ENCODE results near the gene ZNF132.
A peak's percentile ranks its signal among the peaks of the same experiment; 100 is the strongest.

Gene ZNF132

DNA sequence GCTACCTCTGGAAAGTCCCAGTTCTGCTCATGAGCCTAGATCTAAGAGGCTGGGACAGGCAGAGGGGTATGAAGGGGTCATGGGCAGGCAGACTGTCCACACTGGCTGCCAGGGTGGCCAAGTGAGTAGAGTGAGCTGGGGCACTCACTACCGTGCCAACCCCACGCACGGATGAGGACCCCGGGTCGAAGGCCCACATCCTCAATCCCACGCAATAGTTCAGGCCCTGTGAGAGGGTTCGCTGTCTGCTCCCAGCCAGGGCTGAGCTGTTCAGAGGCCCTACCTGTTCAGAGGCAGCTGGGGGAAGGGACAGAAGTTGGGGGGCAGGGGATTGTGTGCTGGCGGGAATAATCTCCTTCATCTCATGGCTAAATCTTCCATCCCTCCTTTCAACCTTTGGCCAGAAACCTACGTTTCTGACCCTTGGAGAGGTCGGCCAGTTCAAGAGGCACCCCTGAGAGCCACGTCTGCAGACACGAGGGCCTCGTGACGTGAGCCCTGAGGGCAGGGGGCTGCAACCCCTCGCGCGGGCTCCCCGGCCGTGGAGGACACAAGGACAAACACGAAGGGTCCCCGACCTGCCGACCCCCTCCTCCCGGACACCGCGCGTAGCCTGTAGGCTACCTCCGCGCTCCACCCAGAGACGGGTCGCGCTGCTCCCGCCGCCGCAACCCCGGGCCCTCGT, 53.9 kb downstream of the ZNF132 start:
- peak; percentile 34 for DNase-seq

- DNase-seq = no peak
These were observed 54.6 kb downstream of the ZNF132 start for GRCh38 chr19:58385313-58385890.

DNA sequence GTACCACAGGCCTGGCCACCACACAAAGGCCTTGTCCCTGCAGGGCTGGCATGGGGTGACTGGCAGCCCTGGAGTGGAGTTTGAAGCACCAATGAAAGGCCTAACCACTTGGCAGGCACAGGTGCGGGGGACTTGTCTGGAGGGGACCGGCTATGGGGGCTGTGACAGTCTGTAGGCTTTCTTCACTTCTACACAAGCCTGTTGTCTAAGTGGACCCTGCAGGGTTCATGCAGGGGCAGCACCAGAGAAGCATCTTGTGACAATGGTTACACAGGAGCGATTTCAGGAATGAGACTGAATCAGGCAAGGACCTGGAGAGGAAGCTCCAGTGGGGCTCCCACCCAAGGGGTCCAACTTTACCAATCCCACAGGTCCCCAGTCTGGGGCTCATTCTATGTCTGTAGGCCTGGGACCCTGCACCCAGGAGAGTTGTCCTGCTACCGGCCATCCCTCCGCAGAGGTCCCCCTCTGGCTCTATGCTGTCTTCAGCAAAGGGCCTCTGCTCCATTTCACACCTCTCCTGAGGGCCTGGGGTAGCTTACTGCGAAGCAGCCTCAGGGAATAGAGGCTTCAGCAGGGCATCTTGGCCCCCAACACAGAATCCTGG, 56.9 kb downstream of the ZNF132 start:
- DNase-seq = no peak
